IMR-90 (cell line): ENCODE results near the gene ELMO1. TPM values are rescaled to one million over a fixed set of nuclear protein-coding genes. Genes with fewer than 3 reads are reported as not detected.

ENCODE experiments used
- ATAC-seq: fragments of 200-7000 bp; cut with Tn5 transposase; 2 replicates; pipeline ENCODE4 v1.9.1; 2020; ENCODE audit warnings: low read depth, mild to moderate bottlenecking, moderate library complexity
- BruUV-seq: library from RNA; stranded (reverse); fragments of 400-500 nt; replicated peaks from 2 replicates; lab custom pipeline; 2021; lab: Mats Ljungman, UMichigan
- CTCF ChIA-PET: fragments of 300-600 bp; formaldehyde crosslinking; extraction: SDS; loops from one replicate; lab custom pipeline; 2021; ENCODE audit warnings: antibody characterized with exemption; lab: Yijun Ruan, JAX
- POLR2A ChIA-PET: fragments of 300-600 bp; sonication (Branson Sonifier 250); formaldehyde crosslinking; loops from one replicate; lab custom pipeline; 2022; ENCODE audit warnings: antibody characterized with exemption; ENCODE audit not compliant: unreplicated experiment; lab: Charles Lee
- DNase-seq: peaks from one replicate; pipeline ENCODE4 v3.0.0; 2013
- H2AFZ ChIP-seq: replicated peaks from 2 replicates; pipeline ENCODE3; 2013; ENCODE audit warnings: low read length, mild to moderate bottlenecking; ENCODE audit not compliant: poor library complexity
- H2AK5ac ChIP-seq: 2 replicates; pipeline ENCODE4 v1.6.1; 2013; ENCODE audit warnings: low read depth, low read length, inconsistent platforms
- H2AK9ac ChIP-seq: replicated peaks from 2 replicates; pipeline ENCODE3; 2013; ENCODE audit warnings: mild to moderate bottlenecking, low read depth, low read length, moderate library complexity; ENCODE audit not compliant: poor library complexity
- H2BK120ac ChIP-seq: 2 replicates; pipeline ENCODE4 v1.6.1; 2013; ENCODE audit warnings: low read depth, low read length, inconsistent platforms
- H2BK15ac ChIP-seq: 3 replicates; pipeline ENCODE4 v1.6.1; 2013; ENCODE audit warnings: low read depth, low read length, inconsistent platforms
- H2BK20ac ChIP-seq: 2 replicates; pipeline ENCODE4 v1.6.1; 2013; ENCODE audit warnings: low read depth, mild to moderate bottlenecking, inconsistent platforms, low read length, moderate library complexity
- H2BK5ac ChIP-seq: 2 replicates; pipeline ENCODE4 v1.6.1; 2013; ENCODE audit warnings: mild to moderate bottlenecking, low read depth, low read length, inconsistent platforms; ENCODE audit not compliant: poor library complexity, severe bottlenecking
- H3K14ac ChIP-seq: replicated peaks from 2 replicates; pipeline ENCODE4 v1.6.1; 2013; ENCODE audit warnings: low read depth, low read length, inconsistent platforms
- H3K18ac ChIP-seq: 2 replicates; pipeline ENCODE4 v1.6.1; 2013; ENCODE audit warnings: low read depth, low read length, control low read depth
- H3K23ac ChIP-seq: 2 replicates; pipeline ENCODE4 v1.6.1; 2013; ENCODE audit warnings: low read depth, low read length, inconsistent platforms
- H3K27ac ChIP-seq: 2 replicates; pipeline ENCODE4 v1.5.1; 2013; ENCODE audit warnings: mild to moderate bottlenecking, control low read depth, low read length; ENCODE audit not compliant: insufficient read depth
- H3K27me3 ChIP-seq: 2 replicates; pipeline ENCODE4 v1.6.1; 2013; ENCODE audit warnings: low read length; ENCODE audit not compliant: control insufficient read depth, insufficient read depth
- H3K36me3 ChIP-seq: 2 replicates; pipeline ENCODE4 v1.6.1; 2013; ENCODE audit warnings: low read length, mixed read lengths; ENCODE audit not compliant: control insufficient read depth, insufficient read depth
- H3K4ac ChIP-seq: 2 replicates; pipeline ENCODE4 v1.6.1; 2013; ENCODE audit warnings: low read depth, low read length, inconsistent platforms
- H3K4me1 ChIP-seq: 2 replicates; pipeline ENCODE4 v1.6.1; 2013; ENCODE audit warnings: low read length, mixed read lengths; ENCODE audit not compliant: control insufficient read depth, insufficient read depth
- H3K4me2 ChIP-seq: 2 replicates; pipeline ENCODE4 v1.6.1; 2013; ENCODE audit warnings: low read depth, mild to moderate bottlenecking, control low read depth, low read length, moderate library complexity
- H3K4me3 ChIP-seq: 2 replicates; pipeline ENCODE4 v1.5.1; 2013; ENCODE audit warnings: low read depth, mild to moderate bottlenecking, control low read depth, low read length, moderate library complexity; ENCODE audit not compliant: insufficient read depth
- H3K56ac ChIP-seq: 2 replicates; pipeline ENCODE4 v1.6.1; 2013; ENCODE audit warnings: low read length, inconsistent platforms; ENCODE audit not compliant: insufficient read depth; ENCODE audit errors: extremely low read depth
- H3K79me1 ChIP-seq, 2 experiments: 2 replicates each; pipeline ENCODE4 v1.6.1; 2013; ENCODE audit warnings: low read length in 2 of 2, inconsistent platforms in 1 of 2, low read depth in 1 of 2
- H3K9ac ChIP-seq: 2 replicates; pipeline ENCODE4 v1.6.1; 2013; ENCODE audit warnings: low read depth, low read length, control low read depth
- H3K9me1 ChIP-seq: 2 replicates; pipeline ENCODE4 v1.6.1; 2013; ENCODE audit warnings: low read length, inconsistent platforms; ENCODE audit not compliant: insufficient read depth
- H3K9me3 ChIP-seq: 2 replicates; pipeline ENCODE4 v1.6.1; 2013; ENCODE audit warnings: low read length; ENCODE audit not compliant: control insufficient read depth, insufficient read depth
- H4K20me1 ChIP-seq: 2 replicates; pipeline ENCODE4 v1.6.1; 2013; ENCODE audit warnings: low read length, inconsistent platforms; ENCODE audit not compliant: insufficient read depth
- H4K5ac ChIP-seq: 2 replicates; pipeline ENCODE4 v1.6.1; 2013; ENCODE audit warnings: mild to moderate bottlenecking, low read depth, low read length, control low read depth
- H4K8ac ChIP-seq, 2 experiments: 2 replicates each; pipeline ENCODE4 v1.6.1; 2013; ENCODE audit warnings: low read depth in 2 of 2, low read length in 2 of 2, control low read depth in 1 of 2, inconsistent platforms in 1 of 2
- H4K91ac ChIP-seq: 2 replicates; pipeline ENCODE4 v1.6.1; 2013; ENCODE audit warnings: low read depth, low read length, inconsistent platforms; ENCODE audit not compliant: insufficient read depth
- CHD1 ChIP-seq: IDR thresholded peaks from 2 replicates; pipeline ENCODE4 v1.6.1; 2012; ENCODE audit warnings: low read depth, low read length, improper control_type of control experiment
- MAZ ChIP-seq: IDR thresholded peaks from 2 replicates; pipeline ENCODE4 v1.6.1; 2012; ENCODE audit warnings: low read depth, mild to moderate bottlenecking, low read length, improper control_type of control experiment, moderate library complexity, borderline replicate concordance
- POLR2A ChIP-seq: IDR thresholded peaks from 2 replicates; pipeline ENCODE4 v1.6.1; 2012; ENCODE audit warnings: mild to moderate bottlenecking, low read depth, low read length
- WGBS, 2 experiments: methylation state at CpG; one replicate each; pipeline versions ENCODE4 v1.1.5 to v1.1.7; 2013; ENCODE audit warnings: missing lambda C conversion rate in 2 of 2; ENCODE audit not compliant: insufficient read length in 1 of 2; ENCODE audit errors: extremely low coverage in 2 of 2; 5-methylcytosine and 5-hydroxymethylcytosine counted together
- dilution Hi-C: fragments of 300-500 bp; cut with HindIII; formaldehyde crosslinking; loops from one replicate; pipeline ENCODE4 v1.14.3; 2018; ENCODE audit warnings: low sequenced_read_pairs; ENCODE audit not compliant: unreplicated experiment
- in situ Hi-C: fragments of 300-500 bp; cut with MboI; formaldehyde crosslinking; loops from 3 replicates; pipeline ENCODE4 v1.14.3; 2019; ENCODE audit warnings: low sequenced_read_pairs, inconsistent platforms, mixed read lengths
- intact Hi-C: fragments of 100-400 bp; cut with micrococcal nuclease; formaldehyde crosslinking; loops from 2 replicates; pipeline ENCODE4 v1.10.0; 2022
- polyA plus RNA-seq, 3 experiments: library from polyadenylated mRNA; depleted of rRNA; stranded (reverse); fragments of >200 nt; gene quantifications; 2 replicates each; pipeline ENCODE4 v1.2.3, GENCODE V29; 2012; ENCODE audit warnings: low replicate concordance in 1 of 3
- total RNA-seq: library from RNA; depleted of rRNA; stranded (reverse); fragments of >200 nt; gene quantifications from 2 replicates; pipeline ENCODE4 v1.2.3, GENCODE V29; 2012

Gene ELMO1
- total and polyA plus RNA-seq, 2 of the 4 experiments (the other 2 are of a cell fraction) = 0.03 TPM; not detected in 1

- no peak overlapping the region for H4K91ac ChIP-seq
- ChIA-PET POLR2A (no interaction called here), CTCF (no interaction called here)
- H3K79me1 ChIP-seq = no peaks in the 10 kb centered on the region
- no peak overlapping the region for H3K56ac ChIP-seq
- H2AK5ac ChIP-seq = no peak overlapping the region
- ATAC-seq = no peak
- H2BK20ac ChIP-seq = no peak overlapping the region
- no peaks in the 10 kb centered on the region for H3K27me3 ChIP-seq
- WGBS, 2 experiments = 73% methylated on average over 5 of the region's 6 CpGs; no CpG with 5 or more reads in 1 of the 2 experiments
- H4K5ac ChIP-seq = no peak overlapping the region
- BruUV-seq = no TSS peak
- no peaks in the 10 kb centered on the region for H4K20me1 ChIP-seq
- no peak overlapping the region for H3K27ac ChIP-seq
- TF ChIP-seq MAZ (no peak), CHD1 (no peak), POLR2A (no peak)
- H2AK9ac ChIP-seq = no peak overlapping the region
- H2BK120ac ChIP-seq = no peak overlapping the region
- no peak overlapping the region for H2AFZ ChIP-seq
- H3K4me3 ChIP-seq = no peak overlapping the region
- H3K4me1 ChIP-seq = no peaks in the 10 kb centered on the region
- H3K4ac ChIP-seq = no peak overlapping the region
- no peak overlapping the region for H3K4me2 ChIP-seq
- no peaks in the 10 kb centered on the region for H3K36me3 ChIP-seq
- H4K8ac ChIP-seq = no peak overlapping the region
- H3K9ac ChIP-seq = no peak overlapping the region
- peaks cover 12% of the 10 kb centered on the region; the same call in 1 of the 2 replicates for H3K9me3 ChIP-seq
- no peak overlapping the region for H2BK15ac ChIP-seq
- no peak overlapping the region for H3K23ac ChIP-seq
- intact Hi-C loops = no loop called here
- dilution Hi-C loops = no loop called here
- DNase-seq = no peak
- no peaks in the 10 kb centered on the region for H3K9me1 ChIP-seq
- H2BK5ac ChIP-seq = no peak overlapping the region
- no peak overlapping the region for H3K18ac ChIP-seq
- in situ Hi-C loops = no loop called here
- no peak overlapping the region for H3K14ac ChIP-seq
Observed at GRCh38 chr7:37418381-37418780, 30.3 kb downstream of the ELMO1 start.
